B cell (primary cell): Measurements from ENCODE around the gene TPMT. TPM values are rescaled to one million over a fixed set of nuclear protein-coding genes. Genes with fewer than 3 reads are reported as not detected.

ENCODE experiments used
- ATAC-seq: fragments of 200-7000 bp; cut with Tn5 transposase; one replicate; pipeline ENCODE4 v1.10.0; 2021; ENCODE audit warnings: low read depth, mild to moderate bottlenecking, moderate number of reproducible peaks, moderate library complexity
- CTCF ChIA-PET: fragments of 350-600 bp; sonication (Branson Sonifier 250); formaldehyde crosslinking; loops from one replicate; lab custom pipeline; 2021; ENCODE audit warnings: antibody characterized with exemption, inconsistent platforms; lab: Charles Lee
- POLR2A ChIA-PET: fragments of 350-600 bp; sonication (Branson Sonifier 250); formaldehyde crosslinking; loops from one replicate; lab custom pipeline; 2021; ENCODE audit warnings: antibody characterized with exemption; lab: Charles Lee
- DNase-seq: peaks from one replicate; pipeline ENCODE4 v3.0.0; 2013
- H2AFZ ChIP-seq: 2 replicates; pipeline ENCODE4 v1.6.1; 2012; ENCODE audit warnings: mild to moderate bottlenecking, low read depth, low read length; ENCODE audit not compliant: insufficient read depth, poor library complexity, severe bottlenecking
- H3K27ac ChIP-seq, 2 donors: 1 replicate in 1 of 2; 2 replicates in 1 of 2; pipeline ENCODE4 v1.5.1; 2012 to 2013; ENCODE audit warnings: low read length in 2 of 2, mild to moderate bottlenecking in 2 of 2, moderate library complexity in 1 of 2
- H3K27me3 ChIP-seq, 4 experiments: fragments of 200-600 bp in 1 of 4; sonication (generic) in 1 of 4; replicated peaks in 1 of 4; 1 replicate in 2 of 4; 2 replicates in 2 of 4; pipeline versions ENCODE4 v1.6.1 to v1.7.0; 2013 to 2016; ENCODE audit warnings: low read length in 3 of 4, mild to moderate bottlenecking in 2 of 4, mixed read lengths in 1 of 4, moderate library complexity in 1 of 4; ENCODE audit not compliant: insufficient read depth in 4 of 4, control insufficient read depth in 3 of 4; ENCODE audit errors: control extremely low read depth in 1 of 4
- H3K36me3 ChIP-seq, 2 experiments: replicated peaks in 1 of 2; 1 replicate in 1 of 2; 2 replicates in 1 of 2; pipeline versions ENCODE4 v1.6.1 to v1.7.1; 2013; ENCODE audit warnings: low read length in 1 of 2; ENCODE audit not compliant: insufficient read depth in 2 of 2, control insufficient read depth in 1 of 2; ENCODE audit errors: control extremely low read depth in 1 of 2, extremely low read depth in 1 of 2
- H3K4me1 ChIP-seq, 2 donors: fragments of 200-600 bp in 1 of 2; sonication (generic) in 1 of 2; 1 replicate in 1 of 2; 2 replicates in 1 of 2; pipeline versions ENCODE4 v1.5.1 to v1.6.1; 2013 to 2017; ENCODE audit warnings: low read length in 2 of 2; ENCODE audit not compliant: control insufficient read depth in 2 of 2, insufficient read depth in 2 of 2
- H3K4me2 ChIP-seq: replicated peaks from 2 replicates; pipeline ENCODE3; 2012; ENCODE audit warnings: mild to moderate bottlenecking, low read depth, low read length; ENCODE audit not compliant: poor library complexity, severe bottlenecking
- H3K4me3 ChIP-seq, 5 experiments: fragments of 200-600 bp in 1 of 5; sonication (generic) in 1 of 5; 1 replicate in 3 of 5; 2 replicates in 2 of 5; pipeline versions ENCODE4 v1.5.1 to v1.7.0; 2011 to 2016; ENCODE audit warnings: low read length in 4 of 5, mild to moderate bottlenecking in 4 of 5, low read depth in 2 of 5, control low read depth in 1 of 5, moderate library complexity in 1 of 5; ENCODE audit not compliant: insufficient read depth in 1 of 5; ENCODE audit errors: control extremely low read depth in 1 of 5, extremely low read depth in 1 of 5
- H3K79me2 ChIP-seq: fragments of 200-600 bp; sonication (generic); one replicate; pipeline ENCODE4 v1.6.0; 2016; ENCODE audit warnings: low read length; ENCODE audit not compliant: control insufficient read depth, insufficient read depth
- H3K9ac ChIP-seq: fragments of 200-600 bp; sonication (generic); 2 replicates; pipeline ENCODE4 v1.6.1; 2017; ENCODE audit warnings: mild to moderate bottlenecking, low read length, moderate library complexity
- H3K9me3 ChIP-seq, 3 donors: one replicate each; pipeline versions ENCODE4 v1.6.1 to v1.7.1; 2013; ENCODE audit warnings: low read length in 2 of 3; ENCODE audit not compliant: control insufficient read depth in 2 of 3, insufficient read depth in 1 of 3; ENCODE audit errors: control extremely low read depth in 1 of 3
- H4K20me1 ChIP-seq: 2 replicates; pipeline ENCODE4 v1.6.0; 2012; ENCODE audit warnings: mild to moderate bottlenecking, low read length; ENCODE audit not compliant: insufficient read depth, control insufficient read depth, poor library complexity, severe bottlenecking
- H3K27ac Mint-ChIP-seq: one replicate; pipeline ENCODE4 v1.8.0; 2021; ENCODE audit warnings: mixed read lengths
- H3K27me3 Mint-ChIP-seq: one replicate; pipeline ENCODE4 v1.8.0; 2021; ENCODE audit warnings: mixed read lengths
- H3K4me1 Mint-ChIP-seq: one replicate; pipeline ENCODE4 v1.8.0; 2021; ENCODE audit warnings: mixed read lengths
- H3K4me3 Mint-ChIP-seq: one replicate; pipeline ENCODE4 v1.8.0; 2021; ENCODE audit warnings: mixed read lengths
- H3K9me3 Mint-ChIP-seq: one replicate; pipeline ENCODE4 v1.8.0; 2022; ENCODE audit warnings: mixed read lengths; ENCODE audit not compliant: insufficient read depth
- EZH2 ChIP-seq: IDR thresholded peaks from 2 replicates; pipeline ENCODE4 v1.6.1; 2012; ENCODE audit warnings: borderline replicate concordance, low read depth, mild to moderate bottlenecking, moderate library complexity, low read length; ENCODE audit not compliant: insufficient read depth, poor library complexity, severe bottlenecking
- WGBS: methylation state at CpG from one replicate; pipeline ENCODE4 v1.1.5; 2013; ENCODE audit warnings: missing lambda C conversion rate; ENCODE audit not compliant: insufficient coverage; 5-methylcytosine and 5-hydroxymethylcytosine counted together
- intact Hi-C: fragments of 100-400 bp; cut with micrococcal nuclease; formaldehyde crosslinking; loops from one replicate; pipeline ENCODE4 v1.10.0; 2022
- polyA plus RNA-seq: library from polyadenylated mRNA; depleted of rRNA; stranded (reverse); fragments of >200 nt; gene quantifications from 2 replicates; pipeline ENCODE4 v1.2.3, GENCODE V29; 2012
- total RNA-seq, 2 donors: library from RNA; stranded (reverse); fragments of 120-200 nt in 1 of 2; gene quantifications; 1 replicate in 1 of 2; 2 replicates in 1 of 2; pipeline versions ENCODE4 v1.2.3 to v1.2.4, GENCODE V29; 2013 to 2022
- TF ChIP-seq, protein P1 (sequence below): fragments of 200-600 bp; IDR thresholded peaks from one replicate; pipeline ENCODE4 v1.8.0; 2022; ENCODE audit warnings: antibody characterized with exemption, mild to moderate bottlenecking

Gene TPMT
- total and polyA plus RNA-seq, 2 donors (not counting 1 experiment from before 2014, with no cell fraction given) = 1.9 to 2.5 TPM

DNA sequence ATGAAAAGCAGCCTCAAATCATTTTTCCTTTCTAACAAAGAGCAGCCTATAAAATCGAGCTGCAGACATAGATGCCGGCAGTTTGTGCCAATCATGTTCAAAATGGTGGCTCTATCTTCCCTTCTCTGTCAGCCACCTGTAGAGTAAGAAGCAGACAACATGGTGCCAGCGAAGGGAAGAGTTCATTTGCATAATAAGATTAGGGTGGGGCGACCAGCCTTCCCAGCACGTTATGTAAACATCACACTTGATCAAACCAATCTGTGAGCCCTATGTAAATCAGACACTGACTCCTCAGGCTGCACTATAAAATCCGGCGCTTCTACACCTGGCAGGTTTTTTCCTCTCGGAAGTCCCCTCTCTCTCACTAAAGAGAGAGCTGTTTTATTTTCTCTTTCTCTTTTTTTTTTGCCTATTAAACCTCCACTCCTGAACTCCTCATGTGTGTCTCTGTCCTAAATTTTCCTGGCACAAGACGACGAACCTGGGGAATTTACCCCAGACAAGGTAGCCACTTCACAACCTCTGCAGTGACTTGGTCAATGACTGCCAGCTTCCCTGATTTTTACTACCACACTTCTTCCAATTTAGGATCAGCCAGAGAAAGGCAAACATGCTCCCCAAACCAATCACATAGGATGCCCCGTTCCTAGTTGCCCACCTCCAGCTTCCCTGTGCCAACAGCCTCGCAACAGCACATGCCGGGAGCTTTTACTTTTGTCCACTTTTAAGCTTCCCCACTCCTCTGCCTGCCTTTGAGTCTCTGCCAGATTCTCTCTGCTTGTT is 12.9 kb downstream of the TPMT start:
- no peak overlapping the region for H3K4me3 Mint-ChIP-seq
- Histone ChIP-seq H3K9ac (no peak overlapping the region), H4K20me1 (no peaks in the 10 kb centered on the region), H3K36me3 (peaks cover 0 to 25% of the 10 kb centered on the region in 2 experiments), H3K27me3 (no peaks in the 10 kb centered on the region), H3K27ac (no peak overlapping the region), H3K4me1 (no peaks in the 10 kb centered on the region), H3K4me2 (no peak overlapping the region), H2AFZ (no peak overlapping the region), H3K9me3 (no peaks in the 10 kb centered on the region), H3K79me2 (no peaks in the 10 kb centered on the region), H3K4me3 (no peak overlapping the region)
- no peak overlapping the region for H3K27ac Mint-ChIP-seq
- H3K27me3 Mint-ChIP-seq = no peaks in the 10 kb centered on the region
- POLR2A ChIA-PET = no interaction called here
- CTCF ChIA-PET = interaction anchor here (0.7 kb wide), 1 partner anchor 11 kb away, joined by 5 read pairs; no protein-coding TSS in a partner anchor
- no peak for TF ChIP-seq EZH2
- TF ChIP-seq, protein P1, sequence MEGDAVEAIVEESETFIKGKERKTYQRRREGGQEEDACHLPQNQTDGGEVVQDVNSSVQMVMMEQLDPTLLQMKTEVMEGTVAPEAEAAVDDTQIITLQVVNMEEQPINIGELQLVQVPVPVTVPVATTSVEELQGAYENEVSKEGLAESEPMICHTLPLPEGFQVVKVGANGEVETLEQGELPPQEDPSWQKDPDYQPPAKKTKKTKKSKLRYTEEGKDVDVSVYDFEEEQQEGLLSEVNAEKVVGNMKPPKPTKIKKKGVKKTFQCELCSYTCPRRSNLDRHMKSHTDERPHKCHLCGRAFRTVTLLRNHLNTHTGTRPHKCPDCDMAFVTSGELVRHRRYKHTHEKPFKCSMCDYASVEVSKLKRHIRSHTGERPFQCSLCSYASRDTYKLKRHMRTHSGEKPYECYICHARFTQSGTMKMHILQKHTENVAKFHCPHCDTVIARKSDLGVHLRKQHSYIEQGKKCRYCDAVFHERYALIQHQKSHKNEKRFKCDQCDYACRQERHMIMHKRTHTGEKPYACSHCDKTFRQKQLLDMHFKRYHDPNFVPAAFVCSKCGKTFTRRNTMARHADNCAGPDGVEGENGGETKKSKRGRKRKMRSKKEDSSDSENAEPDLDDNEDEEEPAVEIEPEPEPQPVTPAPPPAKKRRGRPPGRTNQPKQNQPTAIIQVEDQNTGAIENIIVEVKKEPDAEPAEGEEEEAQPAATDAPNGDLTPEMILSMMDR = no peak
- H3K9me3 Mint-ChIP-seq = no peaks in the 10 kb centered on the region
- ATAC-seq = no peak
- no peak for DNase-seq
- WGBS = 90% methylated on average over 7 of the region's 13 CpGs
- H3K4me1 Mint-ChIP-seq = peaks cover 6% of the 10 kb centered on the region
- intact Hi-C loops = no loop called here

DNA sequence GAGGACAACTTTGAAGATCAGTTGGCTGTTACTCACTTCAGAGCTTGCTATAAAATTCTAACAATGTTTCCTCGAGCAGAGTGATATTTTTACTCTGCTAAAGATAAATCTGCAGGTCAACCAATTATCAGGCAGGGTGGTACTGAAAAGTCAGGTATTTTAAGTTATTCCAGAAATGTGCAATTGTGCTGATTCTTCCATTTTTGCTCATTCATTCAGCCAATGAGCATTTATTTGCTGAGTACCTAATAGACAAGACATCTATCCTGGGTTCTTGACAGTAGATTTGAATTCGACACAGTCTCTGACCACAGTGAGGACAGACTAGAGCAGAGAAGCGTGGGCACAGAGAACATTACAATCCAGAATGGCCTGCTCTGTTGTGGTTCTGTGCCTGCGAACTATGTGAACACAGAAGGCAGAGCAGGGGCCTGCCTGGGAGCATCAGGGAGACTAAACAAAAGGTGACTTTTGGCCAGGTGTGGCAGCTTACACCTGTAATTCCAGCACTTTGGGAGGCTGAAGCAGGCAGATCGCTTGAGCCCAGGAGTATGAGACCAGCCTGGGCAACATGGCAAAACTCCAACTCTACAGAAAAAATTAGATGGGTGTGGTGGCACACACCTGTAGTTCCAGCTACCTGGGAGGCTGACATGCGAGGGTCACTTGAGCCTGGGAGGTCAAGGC is 14.8 kb downstream of the TPMT start:
- intact Hi-C loops = no loop called here
- Mint-ChIP-seq H3K4me1 (peaks cover 6% of the 10 kb centered on the region), H3K27me3 (no peaks in the 10 kb centered on the region), H3K4me3 (no peak overlapping the region), H3K27ac (no peak overlapping the region), H3K9me3 (no peaks in the 10 kb centered on the region)
- Histone ChIP-seq H4K20me1 (no peaks in the 10 kb centered on the region), H3K4me2 (no peak overlapping the region), H3K36me3 (peaks cover 0 to 26% of the 10 kb centered on the region in 2 experiments), H3K27ac (no peak overlapping the region), H3K79me2 (no peaks in the 10 kb centered on the region), H2AFZ (no peak overlapping the region), H3K27me3 (no peaks in the 10 kb centered on the region), H3K4me3 (no peak overlapping the region), H3K9ac (no peak overlapping the region), H3K9me3 (no peaks in the 10 kb centered on the region), H3K4me1 (no peaks in the 10 kb centered on the region)
- TF ChIP-seq, protein P1 = no peak
- TF ChIP-seq EZH2 = no peak
- 100% methylated on average over 4 of the region's 6 CpGs for WGBS
- POLR2A ChIA-PET = no interaction called here
- DNase-seq (no peak), ATAC-seq (no peak)
- CTCF ChIA-PET = no interaction called here
